Central memory CD4-positive, alpha-beta T cell (primary cell): Measurements from ENCODE around the gene AMIGO3.
"Not testable (repeated sequence)": the region's sequence is repeated elsewhere in the genome, so short reads cannot be mapped to it uniquely, and the experiment has no call there.

Experiments used
- DNase-seq: peaks from one replicate; pipeline ENCODE4 v3.0.0; 2022
- total RNA-seq, 3 experiments: gene quantifications; one replicate each; lab custom pipeline; 2026; lab: John Stamatoyannopoulos, UW

The AMIGO3 gene, protein sequence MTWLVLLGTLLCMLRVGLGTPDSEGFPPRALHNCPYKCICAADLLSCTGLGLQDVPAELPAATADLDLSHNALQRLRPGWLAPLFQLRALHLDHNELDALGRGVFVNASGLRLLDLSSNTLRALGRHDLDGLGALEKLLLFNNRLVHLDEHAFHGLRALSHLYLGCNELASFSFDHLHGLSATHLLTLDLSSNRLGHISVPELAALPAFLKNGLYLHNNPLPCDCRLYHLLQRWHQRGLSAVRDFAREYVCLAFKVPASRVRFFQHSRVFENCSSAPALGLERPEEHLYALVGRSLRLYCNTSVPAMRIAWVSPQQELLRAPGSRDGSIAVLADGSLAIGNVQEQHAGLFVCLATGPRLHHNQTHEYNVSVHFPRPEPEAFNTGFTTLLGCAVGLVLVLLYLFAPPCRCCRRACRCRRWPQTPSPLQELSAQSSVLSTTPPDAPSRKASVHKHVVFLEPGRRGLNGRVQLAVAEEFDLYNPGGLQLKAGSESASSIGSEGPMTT
- 0 reads per million in 3 experiments for total RNA-seq

DNA sequence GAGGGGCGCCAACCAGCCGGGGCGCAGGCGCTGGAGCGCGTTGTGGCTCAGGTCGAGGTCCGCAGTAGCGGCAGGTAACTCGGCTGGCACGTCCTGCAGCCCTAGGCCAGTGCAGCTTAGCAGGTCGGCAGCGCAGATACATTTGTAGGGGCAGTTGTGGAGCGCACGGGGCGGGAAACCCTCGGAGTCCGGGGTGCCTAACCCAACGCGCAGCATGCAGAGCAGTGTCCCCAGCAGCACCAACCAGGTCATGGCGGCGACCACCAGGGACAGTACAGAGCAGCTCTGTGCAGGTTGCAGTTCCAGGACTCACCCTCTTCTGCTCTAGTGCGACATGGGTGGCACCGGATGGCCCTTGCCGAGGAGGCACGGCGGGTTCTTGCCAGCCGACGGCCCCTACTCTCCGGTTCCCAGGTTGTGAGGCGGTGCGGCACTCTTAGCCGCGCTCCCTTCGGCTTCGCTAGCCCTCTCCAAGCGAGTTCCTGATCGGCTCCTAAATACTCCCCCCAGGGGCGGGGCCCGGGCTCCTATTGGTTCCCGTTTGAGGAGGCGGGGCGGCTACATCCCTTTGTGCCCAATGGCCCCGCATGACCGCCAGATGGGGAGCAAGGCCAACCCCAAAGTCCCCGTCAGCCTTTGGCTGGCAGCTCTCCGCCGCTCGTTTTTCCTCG is at the start of gene AMIGO3:
TSS of gene AMIGO3 (minus strand) at position 471 of the 671 bp plus-strand sequence. CDS start at position 252, 219 bp downstream.
- DNase-seq = peak; percentile 86

- DNase-seq = no peak
Measured at GRCh38 chr3:49763981-49764380, 44.5 kb upstream of the AMIGO3 start.

DNA sequence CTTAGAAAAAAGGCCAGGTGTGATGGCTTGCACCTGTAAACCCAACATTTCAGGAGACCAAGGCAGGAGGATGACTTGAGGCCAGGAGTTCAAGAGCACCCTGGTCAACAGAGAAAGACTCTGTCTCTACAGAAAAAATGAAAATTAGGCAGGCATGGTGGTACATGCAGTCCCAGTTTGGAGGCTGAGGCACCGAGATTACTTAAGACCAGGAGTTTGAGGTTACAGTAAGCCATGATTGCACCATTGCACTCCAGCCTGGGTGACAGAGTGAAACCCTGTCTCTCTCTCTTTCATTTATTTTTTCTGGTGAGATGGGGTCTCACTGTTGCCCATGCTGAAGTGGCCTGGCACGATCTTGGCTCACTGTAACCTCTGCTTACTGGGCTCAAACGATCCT is 42.2 kb upstream of the AMIGO3 start:
- DNase-seq = no peak

DNA sequence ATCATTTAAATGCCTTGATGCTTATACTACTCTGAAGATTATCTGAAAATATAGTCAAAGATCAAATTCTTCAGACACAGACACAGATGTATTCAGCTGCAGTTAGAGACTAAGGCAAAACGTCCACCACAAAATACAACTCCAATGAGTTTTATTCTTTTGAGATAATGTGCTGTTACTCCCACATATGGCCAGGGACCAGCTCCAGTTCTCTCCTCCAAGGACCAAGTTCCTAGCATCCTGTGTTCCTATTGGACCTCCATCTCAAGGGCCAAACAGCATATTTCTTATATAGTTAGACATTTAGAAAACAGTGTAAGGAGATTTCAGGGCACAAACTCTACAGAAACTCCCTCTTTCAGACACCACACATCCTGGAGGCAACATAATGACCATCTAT is 39.7 kb upstream of the AMIGO3 start:
- no peak for DNase-seq

- no peak for DNase-seq
Measured at GRCh38 chr3:49757197-49757596, 37.7 kb upstream of the AMIGO3 start.

DNA sequence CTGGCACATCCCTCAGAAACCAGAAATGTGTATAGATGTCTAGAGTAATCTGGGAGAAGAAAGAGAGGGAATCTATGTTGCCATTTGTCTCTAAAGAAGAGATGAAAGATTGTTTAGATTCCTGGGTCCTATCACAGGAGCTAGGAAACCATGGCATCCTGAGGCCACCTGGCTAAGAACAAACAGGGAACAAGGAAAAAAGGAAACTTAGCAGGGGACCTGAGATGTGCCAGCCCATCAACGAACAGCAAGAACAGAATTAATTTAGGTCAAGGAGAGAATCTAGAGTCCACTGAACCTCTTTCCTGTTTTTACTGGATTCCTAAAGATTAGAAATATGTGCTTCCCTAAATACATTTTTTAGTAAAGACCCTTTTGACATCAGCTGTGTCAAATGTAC is 36.6 kb upstream of the AMIGO3 start:
- no peak for DNase-seq

DNA sequence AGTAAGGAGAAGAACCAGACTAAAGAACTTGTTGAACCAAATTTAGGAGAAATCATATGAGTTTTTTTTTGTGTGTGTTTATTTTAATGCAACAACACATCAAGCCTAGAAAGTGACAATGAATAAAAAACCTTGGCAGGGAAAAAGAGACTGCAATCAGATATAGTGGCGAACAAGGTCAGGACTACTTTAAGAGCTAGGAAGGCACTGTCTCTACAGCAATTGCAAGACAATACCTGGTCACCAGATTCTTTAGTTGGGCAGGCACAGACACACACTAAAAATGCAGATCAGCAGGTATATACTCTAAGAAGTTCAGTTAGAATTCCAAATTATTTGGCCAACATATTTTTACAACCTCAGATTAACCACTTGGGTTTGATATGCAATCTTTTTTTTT is 35.1 kb upstream of the AMIGO3 start:
- no peak for DNase-seq

DNA sequence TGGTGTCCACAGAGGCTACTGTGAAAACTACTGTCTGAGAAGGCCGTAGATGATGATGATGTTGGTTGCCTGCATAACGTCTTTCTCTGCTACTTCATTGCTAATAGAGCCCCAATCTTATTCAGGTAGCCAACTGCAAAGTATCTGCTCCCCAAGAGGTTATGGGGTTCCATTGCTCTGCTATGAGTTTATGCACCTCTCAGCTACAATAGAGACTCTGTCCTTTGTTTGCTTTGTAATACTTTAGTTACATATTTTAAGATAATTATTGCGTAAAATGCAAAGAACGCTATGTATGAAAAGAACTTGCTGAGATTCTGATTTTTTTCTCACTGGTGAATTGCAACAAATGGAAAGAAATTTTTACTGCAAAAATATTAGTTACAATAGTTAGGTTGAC is 32.0 kb upstream of the AMIGO3 start:
- DNase-seq = no peak

GRCh38 chr3:49750056-49750455 is 30.6 kb upstream of the AMIGO3 start:
- DNase-seq = no peak

- not testable (repeated sequence) for DNase-seq
Measured at GRCh38 chr3:49748874-49749273, 29.4 kb upstream of the AMIGO3 start.

GRCh38 chr3:49747792-49748480 is 28.5 kb upstream of the AMIGO3 start:
- DNase-seq = no peak

DNA sequence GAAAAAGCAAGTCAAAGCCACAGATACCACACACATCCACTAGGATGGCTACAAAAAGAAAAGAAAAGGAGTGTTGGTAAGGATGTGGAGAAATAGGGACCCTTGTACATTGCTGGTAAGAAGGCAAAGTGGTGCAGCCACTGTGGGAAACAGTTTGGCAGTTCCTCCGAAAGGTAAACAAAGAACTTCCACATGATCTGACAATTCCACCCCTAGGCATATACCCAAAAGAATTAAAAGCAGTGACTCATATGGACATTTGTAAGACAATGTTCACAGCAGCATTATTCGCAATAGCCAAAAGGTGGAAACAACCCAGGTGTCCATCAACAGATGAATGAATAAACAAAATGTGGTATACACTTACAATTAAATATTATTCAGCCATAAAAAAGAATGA is 26.5 kb upstream of the AMIGO3 start:
- no peak for DNase-seq

DNA sequence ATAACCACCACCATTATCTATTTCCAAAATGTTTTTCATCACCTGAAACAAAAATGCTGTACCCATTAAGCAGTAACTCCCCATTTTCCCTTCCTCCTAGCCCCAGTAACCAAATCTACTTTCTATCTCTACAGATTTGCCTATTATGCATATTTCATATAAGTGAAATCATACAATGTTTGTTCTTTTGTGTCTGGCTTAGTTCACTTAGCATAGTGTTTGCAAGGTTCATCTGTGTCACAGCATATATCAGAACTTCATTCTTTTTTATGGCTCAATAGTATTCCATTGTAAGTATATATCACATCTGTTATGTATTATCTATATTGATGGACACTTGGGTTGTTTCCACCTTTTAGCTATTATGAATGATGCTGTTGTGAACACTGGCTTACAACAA is 20.9 kb upstream of the AMIGO3 start:
- DNase-seq = no peak

GRCh38 chr3:49738067-49738713 is 18.7 kb upstream of the AMIGO3 start:
- no peak for DNase-seq

- no peak for DNase-seq
Measured at GRCh38 chr3:49734752-49735151, 15.3 kb upstream of the AMIGO3 start.

DNA sequence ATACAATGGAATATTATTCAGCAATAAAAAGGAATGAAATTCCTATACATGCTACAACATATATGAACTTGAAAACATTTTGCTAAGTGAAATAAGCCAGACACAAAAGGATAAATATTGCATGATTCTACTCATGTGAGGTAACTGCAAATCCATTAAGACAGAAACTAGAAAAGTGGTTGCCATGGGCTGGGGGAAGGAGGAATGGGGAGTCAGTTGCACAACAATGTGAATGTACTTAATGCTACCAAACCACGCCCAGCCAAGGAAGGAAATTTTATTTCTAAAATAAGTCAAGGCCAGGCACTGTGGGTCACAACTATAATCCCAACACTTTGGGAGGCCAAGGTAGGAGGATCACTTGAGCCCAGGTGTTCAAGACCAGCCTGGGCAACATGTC is 14.1 kb upstream of the AMIGO3 start:
- DNase-seq = no peak

DNA sequence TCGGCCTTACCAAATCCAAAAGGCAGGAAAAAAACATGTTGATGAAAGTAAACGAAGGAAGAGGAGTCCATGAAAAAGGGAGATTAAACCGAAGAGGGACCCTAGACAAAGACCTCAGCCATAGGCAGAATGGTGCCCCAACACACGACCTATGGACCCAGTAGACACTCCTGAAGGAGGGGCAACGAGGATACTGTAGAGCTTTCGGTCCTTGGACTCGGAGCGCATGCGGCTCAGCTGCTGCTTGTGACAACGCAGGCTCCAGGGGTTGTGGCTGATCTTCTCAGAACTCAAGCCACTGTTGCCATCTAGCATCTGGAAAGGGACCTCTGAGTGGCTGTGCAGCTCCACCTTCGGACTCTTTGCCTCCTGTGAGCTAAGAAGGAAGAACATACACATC is 13.1 kb upstream of the AMIGO3 start:
- no peak for DNase-seq

DNA sequence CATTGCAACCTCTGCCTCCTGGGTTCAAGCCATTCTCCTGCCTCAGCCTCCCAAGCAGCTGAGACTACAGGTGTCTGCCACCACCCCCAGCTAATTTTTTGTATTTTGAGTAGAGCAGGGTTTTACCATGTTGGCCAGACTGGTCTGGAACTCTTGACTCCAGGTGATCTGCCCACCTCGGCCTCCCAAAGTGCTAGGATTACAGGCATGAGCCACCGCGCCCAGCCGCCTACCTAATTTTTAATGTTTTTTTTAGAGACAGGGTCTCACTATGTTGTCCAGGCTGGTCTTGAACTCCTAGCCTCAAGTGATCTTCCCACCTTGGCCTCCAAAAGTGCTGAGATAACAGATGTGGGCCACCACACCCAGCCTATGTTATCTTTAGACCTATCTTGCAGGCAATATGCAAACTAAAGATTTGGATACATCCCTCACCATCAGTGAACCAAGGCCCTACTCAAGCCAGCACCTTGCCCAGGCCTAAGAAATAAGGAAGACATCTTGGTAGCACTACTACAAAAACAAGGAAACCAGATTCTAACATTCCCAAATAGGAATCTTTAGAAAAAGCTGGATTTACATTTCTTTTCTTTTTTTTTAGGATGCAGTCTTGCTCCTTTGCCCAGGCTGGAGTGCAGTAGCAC is 10.6 kb upstream of the AMIGO3 start:
- no peak for DNase-seq

GRCh38 chr3:49727924-49728361 is 8.5 kb upstream of the AMIGO3 start:
- no peak for DNase-seq

GRCh38 chr3:49727154-49727923 is 7.9 kb upstream of the AMIGO3 start:
- no peak for DNase-seq

GRCh38 chr3:49725906-49726681 is 6.6 kb upstream of the AMIGO3 start:
- DNase-seq = no peak
